HK-2 (cell line): ENCODE measurements around the gene RNF20.
"Not testable (repeated sequence)": the region's sequence is repeated elsewhere in the genome, so short reads cannot be mapped to it uniquely, and the experiment has no call there.

Experiments used
- DNase-seq: peaks from one replicate; pipeline ENCODE4 v3.0.0-alpha.2; 2018; ENCODE audit not compliant: unreplicated experiment

The RNF20 gene

GRCh38 chr9:101530076-101530711, 3.5 kb upstream of the RNF20 start:
- peak; percentile 41 for DNase-seq

GRCh38 chr9:101536351-101536750, 2.7 kb downstream of the RNF20 start:
- DNase-seq = no peak

GRCh38 chr9:101536938-101537337, 3.3 kb downstream of the RNF20 start:
- DNase-seq = peak; percentile 4

GRCh38 chr9:101540069-101540468, 6.4 kb downstream of the RNF20 start:
- DNase-seq = no peak

- DNase-seq = no peak
Measured at GRCh38 chr9:101543098-101543735, 9.6 kb downstream of the RNF20 start.

- DNase-seq = not testable (repeated sequence)
Measured at GRCh38 chr9:101549472-101550098, 15.9 kb downstream of the RNF20 start.

- DNase-seq = no peak
Measured at GRCh38 chr9:101561740-101562139, 28.1 kb downstream of the RNF20 start.

- no peak for DNase-seq
Measured at GRCh38 chr9:101562966-101563365, 29.3 kb downstream of the RNF20 start.

GRCh38 chr9:101564252-101564651, 30.6 kb downstream of the RNF20 start:
- DNase-seq = no peak

- DNase-seq = peak; percentile 4
Measured at GRCh38 chr9:101566904-101567724, 33.5 kb downstream of the RNF20 start.

GRCh38 chr9:101567725-101568350, 34.2 kb downstream of the RNF20 start:
- no peak for DNase-seq

GRCh38 chr9:101569741-101570501, 36.3 kb downstream of the RNF20 start:
- no peak for DNase-seq

- DNase-seq = no peak
Measured at GRCh38 chr9:101571114-101571513, 37.5 kb downstream of the RNF20 start.

GRCh38 chr9:101572316-101572715, 38.7 kb downstream of the RNF20 start:
- DNase-seq = no peak

GRCh38 chr9:101574731-101575333, 41.2 kb downstream of the RNF20 start:
- DNase-seq = no peak

- no peak for DNase-seq
Measured at GRCh38 chr9:101578378-101578777, 44.7 kb downstream of the RNF20 start.

GRCh38 chr9:101579711-101580545, 46.3 kb downstream of the RNF20 start:
- no peak for DNase-seq

- DNase-seq = no peak
Measured at GRCh38 chr9:101582553-101582952, 48.9 kb downstream of the RNF20 start.

GRCh38 chr9:101585740-101586139, 52.1 kb downstream of the RNF20 start:
- no peak for DNase-seq

- no peak for DNase-seq
Measured at GRCh38 chr9:101586651-101587050, 53.0 kb downstream of the RNF20 start.
